ENCODE data around the gene CXCL6. TPM values are rescaled to one million over a fixed set of nuclear protein-coding genes. Genes with fewer than 3 reads are reported as not detected.

The CXCL6 gene
- total RNA-seq, 1 experiment from 2014 or later: not detected

- Histone ChIP-seq H3K4me1 (ENCODE audit: control insufficient read depth in 1 of 2, insufficient read depth in 2 of 2, low read length in 2 of 2) (peaks cover 0 to 13% of the 10 kb centered on the region in 2 experiments; a peak in 3 of 4 replicates), H3K79me2 (ENCODE audit: insufficient read depth, low read length) (no peaks in the 10 kb centered on the region), H3K9me2 (ENCODE audit: insufficient read depth) (no peaks in the 10 kb centered on the region), H3K36me3 (ENCODE audit: control insufficient read depth in 1 of 2, insufficient read depth in 2 of 2, low read length in 2 of 2) (no peaks in the 10 kb centered on the region), H3K27ac (ENCODE audit: low read depth, low read length) (peak overlapping the region; percentile 48; the same call in 1 of the 2 replicates), H3K9ac (ENCODE audit: low read length) (peak overlapping the region; percentile 56), H2AFZ (ENCODE audit: low read depth, low read length, poor library complexity, severe bottlenecking) (peak overlapping the region; percentile 96), H3K4me3 (replicated peaks in 1 of 2; ENCODE audit: low read depth in 1 of 2, low read length in 2 of 2) (peak overlapping the region; percentile 62 to 84), H3K4me2 (ENCODE audit: low read length) (peak overlapping the region; percentile 99), H3K27me3 (ENCODE audit: insufficient read depth, low read length) (no peaks in the 10 kb centered on the region), H3K9me3 (ENCODE audit: control insufficient read depth in 1 of 2, insufficient read depth in 1 of 2, low read depth in 1 of 2, low read length in 2 of 2) (no peaks in the 10 kb centered on the region), H4K20me1 (ENCODE audit: insufficient read depth) (no peaks in the 10 kb centered on the region)
- POLR2A ChIA-PET: no interaction called here
- intact Hi-C loops (cut with micrococcal nuclease): loop anchor here (10.0 kb wide), 1 partner anchor 524 kb away; no protein-coding TSS in a partner anchor
- DNase-seq (ENCODE audit: low read depth, low spot score): no peak
- RAD21 ChIA-PET (ENCODE audit: low non-redundant PET in 1 of 2, low total read pairs in 2 of 2, uncharacterized antibody in 2 of 2, unreplicated experiment in 2 of 2): no interaction called here
- peak; percentile 76 for ATAC-seq
- no TSS peak for BruUV-seq (replicated peaks)
- CTCF ChIA-PET: interaction anchor here (0.7 to 3.6 kb wide), 7 partner anchors 9 to 266 kb away, joined by 3 to 13 read pairs (median 4); partner anchors contain the start of gene CXCL3
- TF ChIP-seq RAD21 (IDR thresholded peaks at IDR 0.05; ENCODE audit: low read depth): no peak
- TF ChIP-seq JUND (IDR thresholded peaks at IDR 0.05): no peak
- TF ChIP-seq EZH2phosphoT487 (IDR thresholded peaks at IDR 0.05; ENCODE audit: borderline replicate concordance): no peak
- no peak for TF ChIP-seq CEBPB (IDR thresholded peaks at IDR 0.05; ENCODE audit: low read depth)
- no peak for TF ChIP-seq EGR1 (IDR thresholded peaks at IDR 0.05; ENCODE audit: low read depth)
- no peak for TF ChIP-seq POLR2A (IDR thresholded peaks at IDR 0.05; ENCODE audit: borderline replicate concordance, extremely low read depth, insufficient read depth, insufficient read length)
Observed at GRCh38 chr4:73868206-73869129, 32.0 kb downstream of the CXCL6 start.

- DNase-seq (ENCODE audit: low read depth, low spot score) (no peak), ATAC-seq (peak; percentile 70)
- Histone ChIP-seq H3K27ac (ENCODE audit: low read depth, low read length) (peak within 1 kb of the TSS; percentile 48; the same call in 1 of the 2 replicates), H3K9me3 (ENCODE audit: control insufficient read depth in 1 of 2, insufficient read depth in 1 of 2, low read depth in 1 of 2, low read length in 2 of 2) (no peaks in the 10 kb centered on the region), H3K36me3 (ENCODE audit: control insufficient read depth in 1 of 2, insufficient read depth in 2 of 2, low read length in 2 of 2) (no peaks in the 10 kb centered on the region), H3K9ac (ENCODE audit: low read length) (peak within 1 kb of the TSS; percentile 56), H3K4me2 (ENCODE audit: low read length) (peak within 1 kb of the TSS; percentile 99), H3K27me3 (ENCODE audit: insufficient read depth, low read length) (no peaks in the 10 kb centered on the region), H3K9me2 (ENCODE audit: insufficient read depth) (no peaks in the 10 kb centered on the region), H2AFZ (ENCODE audit: low read depth, low read length, poor library complexity, severe bottlenecking) (peak within 1 kb of the TSS; percentile 96), H3K4me1 (ENCODE audit: control insufficient read depth in 1 of 2, insufficient read depth in 2 of 2, low read length in 2 of 2) (peaks cover 0 to 13% of the 10 kb centered on the region in 2 experiments; a peak in 3 of 4 replicates), H3K79me2 (ENCODE audit: insufficient read depth, low read length) (no peaks in the 10 kb centered on the region), H4K20me1 (ENCODE audit: insufficient read depth) (no peaks in the 10 kb centered on the region), H3K4me3 (replicated peaks in 1 of 2; ENCODE audit: low read depth in 1 of 2, low read length in 2 of 2) (peak within 1 kb of the TSS; percentile 62 to 84)
- POLR2A ChIA-PET: no interaction called here
- intact Hi-C loops (cut with micrococcal nuclease): loop anchor here (10.0 kb wide), 1 partner anchor 525 kb away; no protein-coding TSS in a partner anchor
- RAD21 ChIA-PET (ENCODE audit: low non-redundant PET in 1 of 2, low total read pairs in 2 of 2, uncharacterized antibody in 2 of 2, unreplicated experiment in 2 of 2): no interaction called here
- no TSS peak for BruUV-seq (replicated peaks)
- TF ChIP-seq TCF7L2 (IDR thresholded peaks at IDR 0.05; ENCODE audit: borderline replicate concordance, extremely low read depth, insufficient read depth, insufficient read length) (no peak), POLR2AphosphoS5 (IDR thresholded peaks at IDR 0.05; ENCODE audit: low read depth, low read length) (peak; percentile 59)
- CTCF ChIA-PET: interaction anchor here (1.5 to 3.6 kb wide), 2 partner anchors 10 to 265 kb away, joined by 4 to 13 read pairs; no protein-coding TSS in a partner anchor
Observed at GRCh38 chr4:73869130-73870055, 32.9 kb downstream of the CXCL6 start, which contains the start of gene CXCL1. CXCL1 (plus strand) TSS chr4:73869393; CDS start chr4:73869471, 78 bp downstream.

Measured in HCT116 (cell line).